Measurements from ENCODE around the gene TAF11L12. TPM values are rescaled to one million over a fixed set of nuclear protein-coding genes. Genes with fewer than 3 reads are reported as not detected.

Gene TAF11L12
- total RNA-seq, 1 donor from 2014 or later: not detected

DNA sequence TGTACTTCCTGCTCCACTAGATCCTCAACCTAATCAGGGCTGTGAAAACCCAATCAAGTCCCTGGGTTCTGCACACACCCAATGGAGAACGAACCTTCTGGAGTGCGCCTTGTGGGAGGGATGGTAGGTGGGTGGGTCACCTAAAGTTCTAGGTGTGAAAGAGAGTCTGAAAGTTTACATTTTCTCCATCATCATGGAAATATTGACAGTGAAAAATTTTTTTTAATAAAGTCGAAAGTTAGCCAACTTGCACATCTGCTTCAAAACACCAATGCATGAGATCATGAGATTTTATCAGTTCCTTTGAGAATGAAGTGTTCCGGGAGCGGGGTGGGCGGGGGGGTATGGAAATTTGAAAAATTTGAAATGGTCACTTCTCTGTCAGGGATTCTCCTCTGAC lies 45.7 kb downstream of the TAF11L12 start:
- H3K4me1 ChIP-seq: no peaks in the 10 kb centered on the region
- TF ChIP-seq, protein P1, sequence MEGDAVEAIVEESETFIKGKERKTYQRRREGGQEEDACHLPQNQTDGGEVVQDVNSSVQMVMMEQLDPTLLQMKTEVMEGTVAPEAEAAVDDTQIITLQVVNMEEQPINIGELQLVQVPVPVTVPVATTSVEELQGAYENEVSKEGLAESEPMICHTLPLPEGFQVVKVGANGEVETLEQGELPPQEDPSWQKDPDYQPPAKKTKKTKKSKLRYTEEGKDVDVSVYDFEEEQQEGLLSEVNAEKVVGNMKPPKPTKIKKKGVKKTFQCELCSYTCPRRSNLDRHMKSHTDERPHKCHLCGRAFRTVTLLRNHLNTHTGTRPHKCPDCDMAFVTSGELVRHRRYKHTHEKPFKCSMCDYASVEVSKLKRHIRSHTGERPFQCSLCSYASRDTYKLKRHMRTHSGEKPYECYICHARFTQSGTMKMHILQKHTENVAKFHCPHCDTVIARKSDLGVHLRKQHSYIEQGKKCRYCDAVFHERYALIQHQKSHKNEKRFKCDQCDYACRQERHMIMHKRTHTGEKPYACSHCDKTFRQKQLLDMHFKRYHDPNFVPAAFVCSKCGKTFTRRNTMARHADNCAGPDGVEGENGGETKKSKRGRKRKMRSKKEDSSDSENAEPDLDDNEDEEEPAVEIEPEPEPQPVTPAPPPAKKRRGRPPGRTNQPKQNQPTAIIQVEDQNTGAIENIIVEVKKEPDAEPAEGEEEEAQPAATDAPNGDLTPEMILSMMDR (IDR thresholded peaks at IDR 0.05): no peak
- TF ChIP-seq POLR2A (IDR thresholded peaks at IDR 0.05) (no peak), POLR2AphosphoS5 (IDR thresholded peaks at IDR 0.05; ENCODE audit: insufficient read depth in 1 of 2, low read depth in 1 of 2) (no peak)
- H3K27me3 ChIP-seq: no peaks in the 10 kb centered on the region
- intact Hi-C loops (cut with DNase I): no loop called here
- no peak for DNase-seq (ENCODE audit: extremely low spot score in 2 of 2)
- no peaks in the 10 kb centered on the region for H3K36me3 ChIP-seq
- no peaks in the 10 kb centered on the region for H3K9me3 ChIP-seq
- no peak overlapping the region for H3K27ac ChIP-seq
- no peak overlapping the region for H3K4me3 ChIP-seq

Small RNA genes within 50 kb of the gene (small RNA-seq; reads per million reads assigned to genes)
- not detected for gene AC233724.1
- not detected for gene AC233724.2
- gene AC233724.3: not detected
- gene AC233724.4: not detected
- gene AC233724.6: not detected
- gene AC233724.7: not detected

Other genes with a start within 250 kb of the TAF11L12 start
- gene TAF11L2, start 112.2 kb upstream of the TAF11L12 start, total RNA-seq: not detected
- not detected for gene TAF11L3, start 92.0 kb upstream of the TAF11L12 start, total RNA-seq
- gene TAF11L4, start 88.6 kb upstream of the TAF11L12 start, total RNA-seq: not detected
- gene TAF11L5, start 85.2 kb upstream of the TAF11L12 start, total RNA-seq: not detected
- not detected for gene TAF11L6, start 81.7 kb upstream of the TAF11L12 start, total RNA-seq
- gene TAF11L7, start 24.6 kb upstream of the TAF11L12 start, total RNA-seq: not detected
- not detected for gene TAF11L8, start 19.4 kb upstream of the TAF11L12 start, total RNA-seq
- gene TAF11L9, start 16.0 kb upstream of the TAF11L12 start, total RNA-seq: not detected
- gene TAF11L10, start 12.6 kb upstream of the TAF11L12 start, total RNA-seq: not detected
- gene TAF11L11, start 6.2 kb upstream of the TAF11L12 start, total RNA-seq: not detected
- not detected for gene TAF11L13, start 21.7 kb downstream of the TAF11L12 start, total RNA-seq
- not detected for gene TAF11L14, start 24.1 kb downstream of the TAF11L12 start, total RNA-seq

Measured in vagina (tissue), 2 donors.